Measurements from ENCODE around the gene CHN2. TPM values are rescaled to one million over a fixed set of nuclear protein-coding genes. Genes with fewer than 3 reads are reported as not detected.

The CHN2 gene
- polyA plus RNA-seq, 1 donor from 2014 or later, result 136 TPM

GRCh38 chr7:29276199-29276598, 81.6 kb downstream of the CHN2 start:
- Histone ChIP-seq H3K9ac (ENCODE audit: low read length) (no peak overlapping the region), H3K9me3 (ENCODE audit: low read length) (no peaks in the 10 kb centered on the region), H4K20me1 (ENCODE audit: insufficient read depth) (peaks cover 9% of the 10 kb centered on the region), H3K36me3 (ENCODE audit: insufficient read depth, low read length) (no peaks in the 10 kb centered on the region), H3K4me2 (ENCODE audit: low read length) (no peak overlapping the region), H3K9me2 (ENCODE audit: insufficient read depth, low read length) (no peaks in the 10 kb centered on the region), H2AFZ (ENCODE audit: low read depth, low read length) (no peak overlapping the region), H3K27ac (ENCODE audit: low read length) (no peak overlapping the region), H3K4me3 (ENCODE audit: low read length) (no peak overlapping the region), H3K27me3 (ENCODE audit: insufficient read depth, low read depth, low read length) (no peaks in the 10 kb centered on the region), H3K79me2 (replicated peaks; ENCODE audit: insufficient read depth, low read length) (peaks cover 37% of the 10 kb centered on the region), H3F3A (ENCODE audit: insufficient read depth, low read length, poor library complexity, severe bottlenecking) (no peaks in the 10 kb centered on the region)
- no peak for TF ChIP-seq MXI1 (conservative IDR thresholded peaks at IDR 0.05; ENCODE audit: poor library complexity, severe bottlenecking)

- no peaks in the 10 kb centered on the region for H3K9me3 ChIP-seq (ENCODE audit: low read length)
- H3K4me3 ChIP-seq (ENCODE audit: low read length), result no peak overlapping the region
- no peak overlapping the region for H2AFZ ChIP-seq (ENCODE audit: low read depth, low read length)
- no peak overlapping the region for H3K27ac ChIP-seq (ENCODE audit: low read length)
- TF ChIP-seq POLR2AphosphoS5 (IDR thresholded peaks at IDR 0.05) (no peak), TAF1 (IDR thresholded peaks at IDR 0.05; ENCODE audit: low read depth) (no peak), SMC3 (conservative IDR thresholded peaks at IDR 0.05; ENCODE audit: poor library complexity) (no peak), CTCF (IDR thresholded peaks at IDR 0.05; ENCODE audit: poor library complexity, severe bottlenecking) (no peak), EP300 (conservative IDR thresholded peaks at IDR 0.05; ENCODE audit: poor library complexity, severe bottlenecking) (no peak)
- H3K27me3 ChIP-seq (ENCODE audit: insufficient read depth, low read depth, low read length), result no peaks in the 10 kb centered on the region
- H3K9me2 ChIP-seq (ENCODE audit: insufficient read depth, low read length), result no peaks in the 10 kb centered on the region
- peaks cover 37% of the 10 kb centered on the region for H3K79me2 ChIP-seq (replicated peaks; ENCODE audit: insufficient read depth, low read length)
- H3K9ac ChIP-seq (ENCODE audit: low read length), result no peak overlapping the region
- H3F3A ChIP-seq (ENCODE audit: insufficient read depth, low read length, poor library complexity, severe bottlenecking), result no peaks in the 10 kb centered on the region
- no peak overlapping the region for H3K4me2 ChIP-seq (ENCODE audit: low read length)
- H4K20me1 ChIP-seq (ENCODE audit: insufficient read depth), result peaks cover 9% of the 10 kb centered on the region
- no peaks in the 10 kb centered on the region for H3K36me3 ChIP-seq (ENCODE audit: insufficient read depth, low read length)
Observed at GRCh38 chr7:29276806-29277205, 82.2 kb downstream of the CHN2 start.

GRCh38 chr7:29277436-29278215, 83.1 kb downstream of the CHN2 start:
- TF ChIP-seq RAD21 (conservative IDR thresholded peaks at IDR 0.05) (no peak), POLR2AphosphoS5 (IDR thresholded peaks at IDR 0.05) (no peak), EP300 (conservative IDR thresholded peaks at IDR 0.05; ENCODE audit: poor library complexity, severe bottlenecking) (no peak), REST (IDR thresholded peaks at IDR 0.05; ENCODE audit: borderline replicate concordance) (no peak), MXI1 (conservative IDR thresholded peaks at IDR 0.05; ENCODE audit: poor library complexity, severe bottlenecking) (no peak), EZH2 (IDR thresholded peaks at IDR 0.05; ENCODE audit: borderline replicate concordance, insufficient read depth, low read length, poor library complexity, severe bottlenecking) (no peak), CTCF (IDR thresholded peaks at IDR 0.05; ENCODE audit: poor library complexity, severe bottlenecking) (no peak), TAF1 (IDR thresholded peaks at IDR 0.05; ENCODE audit: low read depth) (no peak), SMC3 (conservative IDR thresholded peaks at IDR 0.05; ENCODE audit: poor library complexity) (no peak)
- no peak overlapping the region for H3K9ac ChIP-seq (ENCODE audit: low read length)
- H3K4me3 ChIP-seq (ENCODE audit: low read length), result no peak overlapping the region
- no peaks in the 10 kb centered on the region for H3F3A ChIP-seq (ENCODE audit: insufficient read depth, low read length, poor library complexity, severe bottlenecking)
- H3K27ac ChIP-seq (ENCODE audit: low read length), result no peak overlapping the region
- H3K79me2 ChIP-seq (replicated peaks; ENCODE audit: insufficient read depth, low read length), result peaks cover 32% of the 10 kb centered on the region
- no peaks in the 10 kb centered on the region for H3K9me3 ChIP-seq (ENCODE audit: low read length)
- H3K27me3 ChIP-seq (ENCODE audit: insufficient read depth, low read depth, low read length), result no peaks in the 10 kb centered on the region
- peaks cover 12% of the 10 kb centered on the region for H4K20me1 ChIP-seq (ENCODE audit: insufficient read depth)
- H3K4me2 ChIP-seq (ENCODE audit: low read length), result no peak overlapping the region
- H3K9me2 ChIP-seq (ENCODE audit: insufficient read depth, low read length), result no peaks in the 10 kb centered on the region
- H3K36me3 ChIP-seq (ENCODE audit: insufficient read depth, low read length), result no peaks in the 10 kb centered on the region
- no peak overlapping the region for H2AFZ ChIP-seq (ENCODE audit: low read depth, low read length)
